GM18858 (cell line): ENCODE results near the gene TP53I11.

Experiments
- ATAC-seq: cut with Tn5 transposase; IDR thresholded peaks from one replicate; pipeline ENCODE4 v1.9.1; 2021; ENCODE audit not compliant: unreplicated experiment

TP53I11 gene

GRCh38 chr11:44959064-44959463 is 8.4 kb upstream of the TP53I11 start:
- no peak for ATAC-seq

- no peak for ATAC-seq
Measured at GRCh38 chr11:44957776-44958564, 7.3 kb upstream of the TP53I11 start.

- ATAC-seq: no peak
Measured at GRCh38 chr11:44957040-44957515, 6.4 kb upstream of the TP53I11 start.

GRCh38 chr11:44955015-44955738 is 4.5 kb upstream of the TP53I11 start:
- no peak for ATAC-seq

DNA sequence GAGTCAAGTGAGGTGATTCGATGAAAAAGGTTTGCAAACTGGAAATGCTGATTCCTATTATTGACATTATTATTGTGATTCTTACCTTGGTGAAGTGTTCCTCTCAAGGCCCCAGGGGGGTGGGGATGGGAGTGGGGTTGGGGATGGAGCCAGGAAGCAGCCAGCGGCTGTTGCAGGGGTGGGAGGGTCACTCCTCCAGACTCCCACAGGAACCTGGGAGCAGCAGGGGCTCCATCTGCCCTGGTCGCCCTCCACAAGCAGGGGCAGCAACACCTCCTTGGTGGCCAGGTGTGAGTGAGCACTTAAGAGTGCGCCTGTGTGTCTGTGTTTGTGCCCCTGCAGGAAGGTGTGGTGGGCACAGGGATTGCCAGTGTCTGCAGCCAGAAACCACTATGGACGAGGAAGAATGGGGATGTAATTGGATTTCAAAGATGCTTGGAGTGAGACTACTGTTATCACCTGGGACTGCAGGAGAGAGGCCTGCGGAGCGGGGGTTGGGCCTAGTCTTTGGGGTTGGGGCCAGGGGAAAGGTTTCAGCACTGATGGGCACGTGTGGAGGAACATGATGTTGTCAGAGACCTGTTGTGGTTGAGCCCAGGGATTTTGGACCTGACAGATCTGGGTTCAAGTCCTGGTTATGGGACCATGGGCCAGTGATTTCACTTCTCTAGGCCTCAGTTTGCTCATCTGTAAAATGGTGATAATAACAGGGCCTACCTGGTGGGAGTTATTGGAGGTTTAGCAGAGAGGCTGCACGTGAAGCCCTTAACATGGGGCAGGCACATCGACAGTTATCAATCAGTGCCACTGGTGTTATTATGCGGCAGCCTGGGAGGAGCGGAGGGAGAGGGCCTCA is 3.6 kb upstream of the TP53I11 start:
- no peak for ATAC-seq

DNA sequence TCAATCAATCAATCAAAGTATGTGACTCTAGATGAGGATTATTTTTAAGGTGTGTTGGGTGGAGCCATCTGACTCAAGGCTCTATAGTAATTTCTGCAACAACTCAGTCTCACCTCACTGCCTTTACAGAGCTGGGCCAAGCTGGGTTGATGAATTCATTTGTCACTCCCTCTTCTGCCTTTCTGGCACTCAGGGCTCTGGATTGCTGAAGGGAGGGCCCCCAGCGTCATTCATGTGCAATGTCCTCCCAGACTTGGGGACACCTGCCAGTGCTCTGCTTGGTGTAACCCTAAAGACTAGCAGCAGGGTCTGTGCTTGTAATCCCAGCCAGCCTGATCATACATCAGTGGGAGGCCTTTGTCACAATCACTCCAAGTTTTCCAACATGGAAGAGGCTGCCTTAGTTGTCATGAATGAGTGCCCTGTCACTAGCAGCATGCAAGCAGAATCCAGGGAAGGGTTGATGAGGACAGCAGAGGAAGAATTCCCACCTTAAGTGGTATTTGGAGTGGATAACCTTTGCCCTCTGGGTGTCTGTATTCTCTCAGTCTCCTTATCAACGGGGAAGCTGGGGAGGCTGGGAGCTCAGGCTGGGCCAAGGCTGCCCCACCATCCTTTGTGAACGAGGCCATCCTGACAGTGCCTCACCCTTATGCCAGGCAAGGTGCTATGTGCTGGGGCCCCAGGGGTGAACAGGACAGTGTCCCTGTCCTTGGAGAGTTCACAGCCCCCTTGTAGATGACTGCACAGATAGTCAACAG is 2.0 kb upstream of the TP53I11 start:
- ATAC-seq: no peak

GRCh38 chr11:44952082-44952481 is 1.4 kb upstream of the TP53I11 start:
- ATAC-seq: no peak

DNA sequence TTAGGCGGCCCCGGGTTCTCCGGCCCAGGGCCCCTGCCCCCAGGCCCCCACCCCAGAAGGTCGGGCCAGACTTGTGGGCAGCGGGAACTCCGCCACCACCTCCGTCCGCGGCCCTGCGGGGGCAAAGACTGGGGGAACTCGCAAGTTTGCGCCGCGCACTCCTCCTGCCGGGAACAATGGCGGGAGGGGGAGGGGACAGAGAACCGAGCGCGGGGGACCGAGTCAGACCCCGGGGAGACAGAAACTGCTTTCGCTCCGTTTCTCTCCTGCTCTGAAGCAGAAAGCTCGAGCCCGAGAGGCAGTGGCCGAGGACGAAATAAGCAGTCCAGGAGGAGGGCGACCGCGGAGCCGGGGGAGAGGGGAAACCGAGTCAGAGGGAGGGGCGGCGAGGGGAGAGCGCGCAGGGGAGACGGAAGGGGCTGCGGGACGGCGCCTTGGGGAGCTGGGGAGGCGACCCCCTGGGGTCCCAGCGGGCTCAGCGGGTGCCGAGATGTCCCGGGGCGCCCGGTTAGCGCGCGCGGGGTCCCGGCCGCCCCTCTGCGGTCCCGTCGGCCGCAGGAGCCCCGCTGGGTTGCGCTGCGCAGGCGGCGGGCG is 555 bp downstream of the TP53I11 start:
- no peak for ATAC-seq

DNA sequence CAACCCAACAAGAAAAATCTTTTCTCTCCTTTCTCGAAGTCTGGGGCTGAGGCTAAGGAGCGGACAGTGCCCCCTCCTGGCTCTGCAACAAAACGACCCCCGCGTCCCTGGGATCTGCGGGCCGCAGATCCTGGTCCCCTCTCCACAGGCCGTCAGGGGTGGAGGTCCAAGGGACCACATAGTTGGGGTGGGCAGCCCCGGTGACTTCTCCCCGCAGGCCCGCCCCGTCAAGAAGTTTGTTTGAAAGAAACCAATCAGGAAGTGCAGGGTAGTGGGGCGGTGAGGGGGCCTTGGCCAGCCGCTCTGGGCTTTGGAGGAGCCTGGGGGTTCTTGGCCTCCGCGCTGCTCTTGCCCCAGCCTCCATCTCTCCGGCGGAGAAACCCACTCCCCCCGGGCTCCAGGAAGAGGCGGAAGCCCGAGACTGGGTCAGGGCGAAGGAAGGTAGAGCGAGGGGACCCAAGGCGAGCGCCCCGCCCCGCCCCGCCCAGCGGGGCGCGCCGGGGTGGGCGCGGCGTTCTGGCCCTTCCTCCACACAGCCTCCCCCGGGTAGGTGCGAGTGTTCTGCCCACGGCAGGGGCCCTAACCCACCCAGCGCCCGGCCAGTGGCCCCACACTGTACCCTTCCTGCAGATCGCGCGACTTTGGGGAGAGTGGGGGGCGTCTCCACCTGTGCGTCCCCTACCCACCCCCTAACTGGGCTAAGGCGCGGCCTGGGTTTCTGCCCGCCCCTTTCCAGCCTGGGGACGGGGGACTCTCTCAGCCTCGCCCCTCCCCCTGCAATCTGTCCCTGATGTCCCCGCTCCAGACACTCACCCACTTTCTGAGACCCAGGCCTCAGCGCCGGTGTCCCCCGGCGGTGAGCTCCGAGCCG is 1.3 kb downstream of the TP53I11 start:
- ATAC-seq: no peak

DNA sequence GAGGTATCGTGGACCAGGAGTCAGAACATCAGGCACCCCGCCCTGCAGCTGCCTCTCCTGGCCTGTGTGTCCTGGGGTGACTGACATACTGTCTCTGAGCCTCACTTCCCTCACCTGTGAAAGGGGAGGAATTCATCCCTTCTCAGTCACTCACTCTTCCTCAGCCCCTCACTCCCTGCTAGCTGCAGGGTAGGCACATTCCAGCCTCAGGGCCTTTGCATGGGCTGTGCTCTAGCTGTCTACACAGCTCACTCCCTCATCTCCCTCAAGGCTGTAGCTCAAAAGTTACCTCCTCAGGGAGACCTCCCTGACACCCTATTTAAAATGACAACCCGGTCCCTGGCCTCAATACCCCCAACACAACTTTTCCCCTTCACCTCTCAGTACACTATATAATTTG is 2.5 kb downstream of the TP53I11 start:
- ATAC-seq: no peak

- ATAC-seq: no peak
Measured at GRCh38 chr11:44947114-44947513, 3.6 kb downstream of the TP53I11 start.

GRCh38 chr11:44946263-44946662 is 4.4 kb downstream of the TP53I11 start:
- no peak for ATAC-seq

DNA sequence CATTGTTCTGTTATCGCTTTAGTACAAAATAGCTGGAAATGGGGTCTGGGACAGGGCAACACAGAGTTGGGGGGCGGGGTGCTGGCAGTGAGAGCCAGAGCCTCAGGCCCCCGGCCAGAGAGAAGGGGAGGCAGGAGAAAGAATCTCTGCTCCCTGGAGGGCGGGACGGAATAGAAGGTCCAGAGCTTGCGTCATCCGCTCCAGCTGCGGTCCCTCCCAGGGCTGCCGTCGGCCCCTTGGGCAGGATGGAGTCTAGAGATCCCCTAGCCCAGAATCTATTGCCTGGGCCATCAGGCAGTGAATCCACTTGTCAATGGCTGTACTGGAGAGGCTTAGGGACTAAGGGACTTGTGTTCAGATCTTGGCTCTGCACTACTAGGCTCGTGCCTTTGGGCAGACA is 5.0 kb downstream of the TP53I11 start:
- no peak for ATAC-seq

- no peak for ATAC-seq
Measured at GRCh38 chr11:44944853-44945235, 5.8 kb downstream of the TP53I11 start.

- ATAC-seq: no peak
Measured at GRCh38 chr11:44944181-44944852, 6.4 kb downstream of the TP53I11 start.

GRCh38 chr11:44943696-44944095 is 7.0 kb downstream of the TP53I11 start:
- ATAC-seq: no peak

DNA sequence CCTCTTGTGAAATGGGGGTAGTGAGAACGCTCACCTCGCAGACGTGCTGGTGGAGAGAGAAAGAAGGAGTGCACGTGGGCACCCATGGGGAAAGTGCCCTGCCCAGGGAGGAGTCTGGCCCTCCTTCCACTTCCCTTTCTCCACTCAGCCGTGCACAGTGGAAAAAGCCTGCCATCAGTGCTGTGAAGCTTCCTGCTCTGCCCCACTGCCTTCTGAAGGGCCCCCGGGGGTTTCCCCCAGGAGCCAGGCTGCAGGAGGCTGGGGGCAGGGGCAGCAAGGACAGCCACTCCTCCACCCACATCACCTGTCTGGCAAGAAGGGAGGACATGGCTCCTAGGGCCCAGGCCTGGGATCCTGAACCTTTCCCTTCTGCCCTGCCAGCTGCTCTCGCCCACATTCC is 7.6 kb downstream of the TP53I11 start:
- peak; percentile 93 for ATAC-seq

DNA sequence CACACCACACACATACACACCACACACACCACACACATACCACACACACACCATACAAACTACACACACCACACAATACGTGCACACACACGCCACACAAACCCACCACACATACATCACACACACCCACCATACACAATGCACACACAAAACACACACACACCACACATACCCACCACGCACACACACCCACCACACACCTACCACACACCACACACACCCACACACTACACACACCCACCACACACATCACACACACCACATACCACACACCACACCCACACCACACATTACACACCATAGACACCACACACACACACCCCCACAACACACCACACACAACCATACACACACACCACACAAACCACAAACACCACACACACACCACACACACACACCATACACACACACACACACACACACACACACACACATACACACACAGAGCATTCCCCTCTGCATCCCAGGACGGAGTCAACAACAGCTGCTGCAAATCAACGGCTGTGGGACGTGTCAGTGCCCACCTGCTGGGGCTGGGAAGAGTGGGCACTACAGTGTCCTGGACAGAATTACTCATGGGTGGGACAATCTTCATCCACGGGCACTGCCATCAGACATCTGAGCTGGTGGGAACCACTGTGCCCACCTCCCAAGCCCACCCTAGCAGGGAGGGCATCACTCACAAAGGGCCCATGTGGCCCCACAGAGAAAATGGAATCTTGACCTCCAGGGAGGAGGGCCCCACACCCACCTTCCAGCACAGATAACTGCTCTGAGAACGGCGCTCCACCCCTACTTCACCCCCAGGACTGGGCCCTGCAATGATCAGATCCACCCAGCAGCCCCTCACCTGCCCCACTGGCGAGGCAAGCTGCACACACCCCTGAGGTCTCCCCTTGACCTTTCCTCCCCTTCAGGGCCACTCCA is 8.4 kb downstream of the TP53I11 start:
- ATAC-seq: no peak
